ENCODE data around the gene RBP3. TPM values are rescaled to one million over a fixed set of nuclear protein-coding genes. Genes with fewer than 3 reads are reported as not detected.

RBP3 gene
- total and polyA plus RNA-seq, 2 of the 4 experiments (the other 2 are of a cell fraction): not detected

DNA sequence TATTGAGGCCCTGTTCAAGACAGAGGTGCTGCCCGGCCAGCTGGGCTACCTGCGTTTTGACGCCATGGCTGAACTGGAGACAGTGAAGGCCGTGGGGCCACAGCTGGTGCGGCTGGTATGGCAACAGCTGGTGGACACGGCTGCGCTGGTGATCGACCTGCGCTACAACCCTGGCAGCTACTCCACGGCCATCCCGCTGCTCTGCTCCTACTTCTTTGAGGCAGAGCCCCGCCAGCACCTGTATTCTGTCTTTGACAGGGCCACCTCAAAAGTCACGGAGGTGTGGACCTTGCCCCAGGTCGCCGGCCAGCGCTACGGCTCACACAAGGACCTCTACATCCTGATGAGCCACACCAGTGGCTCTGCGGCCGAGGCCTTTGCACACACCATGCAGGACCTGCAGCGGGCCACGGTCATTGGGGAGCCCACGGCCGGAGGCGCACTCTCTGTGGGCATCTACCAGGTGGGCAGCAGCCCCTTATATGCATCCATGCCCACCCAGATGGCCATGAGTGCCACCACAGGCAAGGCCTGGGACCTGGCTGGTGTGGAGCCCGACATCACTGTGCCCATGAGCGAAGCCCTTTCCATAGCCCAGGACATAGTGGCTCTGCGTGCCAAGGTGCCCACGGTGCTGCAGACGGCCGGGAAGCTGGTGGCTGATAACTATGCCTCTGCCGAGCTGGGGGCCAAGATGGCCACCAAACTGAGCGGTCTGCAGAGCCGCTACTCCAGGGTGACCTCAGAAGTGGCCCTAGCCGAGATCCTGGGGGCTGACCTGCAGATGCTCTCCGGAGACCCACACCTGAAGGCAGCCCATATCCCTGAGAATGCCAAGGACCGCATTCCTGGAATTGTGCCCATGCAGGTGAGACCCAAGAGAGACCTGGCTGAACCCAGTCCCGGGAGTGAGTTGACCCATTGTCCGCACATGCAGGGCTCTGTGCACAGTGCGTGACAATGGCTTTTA is 2.8 kb downstream of the RBP3 start:
- Histone ChIP-seq H3K23ac (ENCODE audit: low read depth, low read length) (no peak overlapping the region), H2AK9ac (replicated peaks; ENCODE audit: low read depth, low read length, poor library complexity) (no peak overlapping the region), H2AK5ac (ENCODE audit: low read depth, low read length) (no peak overlapping the region), H3K27ac (ENCODE audit: insufficient read depth, low read length) (no peak overlapping the region), H4K8ac (ENCODE audit: low read depth in 2 of 2, low read length in 2 of 2) (no peak overlapping the region), H3K27me3 (ENCODE audit: control insufficient read depth, insufficient read depth, low read length) (peaks cover 35% of the 10 kb centered on the region), H3K4me2 (ENCODE audit: low read depth, low read length) (no peak overlapping the region), H4K20me1 (ENCODE audit: insufficient read depth, low read length) (no peaks in the 10 kb centered on the region), H2BK5ac (ENCODE audit: low read depth, low read length, poor library complexity, severe bottlenecking) (no peak overlapping the region), H3K36me3 (ENCODE audit: control insufficient read depth, insufficient read depth, low read length) (no peaks in the 10 kb centered on the region), H3K4me3 (ENCODE audit: insufficient read depth, low read depth, low read length) (no peak overlapping the region), H3K4ac (ENCODE audit: low read depth, low read length) (no peak overlapping the region), H2BK20ac (ENCODE audit: low read depth, low read length) (no peak overlapping the region), H3K9me3 (ENCODE audit: control insufficient read depth, insufficient read depth, low read length) (no peaks in the 10 kb centered on the region), H3K79me1 (ENCODE audit: low read depth in 1 of 2, low read length in 2 of 2) (no peaks in the 10 kb centered on the region), H3K56ac (ENCODE audit: extremely low read depth, insufficient read depth, low read length) (no peak overlapping the region), H4K5ac (ENCODE audit: low read depth, low read length) (no peak overlapping the region), H3K9ac (ENCODE audit: low read depth, low read length) (no peak overlapping the region), H3K14ac (replicated peaks; ENCODE audit: low read depth, low read length) (no peak overlapping the region), H2AFZ (replicated peaks; ENCODE audit: low read length, poor library complexity) (no peak overlapping the region), H3K4me1 (ENCODE audit: control insufficient read depth, insufficient read depth, low read length) (no peaks in the 10 kb centered on the region), H3K18ac (ENCODE audit: low read depth, low read length) (no peak overlapping the region), H2BK120ac (ENCODE audit: low read depth, low read length) (no peak overlapping the region), H2BK15ac (ENCODE audit: low read depth, low read length) (no peak overlapping the region), H3K9me1 (ENCODE audit: insufficient read depth, low read length) (no peaks in the 10 kb centered on the region), H4K91ac (ENCODE audit: insufficient read depth, low read depth, low read length) (no peak overlapping the region)
- ChIA-PET POLR2A (ENCODE audit: unreplicated experiment) (no interaction called here), CTCF (no interaction called here)
- no peak for DNase-seq
- BruUV-seq (replicated peaks): no TSS peak
- intact Hi-C loops (cut with micrococcal nuclease): no loop called here
- WGBS, 2 experiments (ENCODE audit: extremely low coverage in 2 of 2, insufficient read length in 1 of 2): 82% methylated on average over 14 of the region's 39 CpGs; no CpG with 5 or more reads in 1 of the 2 experiments
- TF ChIP-seq MXI1 (IDR thresholded peaks at IDR 0.05; ENCODE audit: borderline replicate concordance, low read depth, low read length) (no peak), MAFK (IDR thresholded peaks at IDR 0.05; ENCODE audit: low read depth, low read length) (no peak), POLR2A (IDR thresholded peaks at IDR 0.05; ENCODE audit: low read depth, low read length) (no peak), FOS (IDR thresholded peaks at IDR 0.05; ENCODE audit: low read depth, low read length) (no peak), RAD21 (IDR thresholded peaks at IDR 0.05; ENCODE audit: low read length) (no peak), RCOR1 (IDR thresholded peaks at IDR 0.05; ENCODE audit: insufficient replicate concordance, low read length) (no peak)
- TF ChIP-seq, protein P1, sequence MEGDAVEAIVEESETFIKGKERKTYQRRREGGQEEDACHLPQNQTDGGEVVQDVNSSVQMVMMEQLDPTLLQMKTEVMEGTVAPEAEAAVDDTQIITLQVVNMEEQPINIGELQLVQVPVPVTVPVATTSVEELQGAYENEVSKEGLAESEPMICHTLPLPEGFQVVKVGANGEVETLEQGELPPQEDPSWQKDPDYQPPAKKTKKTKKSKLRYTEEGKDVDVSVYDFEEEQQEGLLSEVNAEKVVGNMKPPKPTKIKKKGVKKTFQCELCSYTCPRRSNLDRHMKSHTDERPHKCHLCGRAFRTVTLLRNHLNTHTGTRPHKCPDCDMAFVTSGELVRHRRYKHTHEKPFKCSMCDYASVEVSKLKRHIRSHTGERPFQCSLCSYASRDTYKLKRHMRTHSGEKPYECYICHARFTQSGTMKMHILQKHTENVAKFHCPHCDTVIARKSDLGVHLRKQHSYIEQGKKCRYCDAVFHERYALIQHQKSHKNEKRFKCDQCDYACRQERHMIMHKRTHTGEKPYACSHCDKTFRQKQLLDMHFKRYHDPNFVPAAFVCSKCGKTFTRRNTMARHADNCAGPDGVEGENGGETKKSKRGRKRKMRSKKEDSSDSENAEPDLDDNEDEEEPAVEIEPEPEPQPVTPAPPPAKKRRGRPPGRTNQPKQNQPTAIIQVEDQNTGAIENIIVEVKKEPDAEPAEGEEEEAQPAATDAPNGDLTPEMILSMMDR (conservative IDR thresholded peaks at IDR 0.05; ENCODE audit: low read depth, low read length): no peak
- in situ Hi-C loops (cut with MboI; ENCODE audit: low sequenced_read_pairs): no loop called here
- dilution Hi-C loops (cut with HindIII; ENCODE audit: low sequenced_read_pairs, unreplicated experiment): no loop called here
- no peak for ATAC-seq (ENCODE audit: low read depth)

Data from IMR-90 (cell line).